CD4-positive, alpha-beta T cell treated with Interleukin-17A for 1 hour (primary cell): ENCODE measurements around the gene SLC16A12.

Source experiments
- DNase-seq: peaks from one replicate; pipeline ENCODE4 v3.0.0-alpha.2; 2020

Gene SLC16A12

GRCh38 chr10:89388806-89389205, 146.6 kb downstream of the SLC16A12 start:
- DNase-seq: no peak

- no peak for DNase-seq
These were observed 150.7 kb downstream of the SLC16A12 start for GRCh38 chr10:89384474-89385340.

GRCh38 chr10:89382757-89383156, 152.6 kb downstream of the SLC16A12 start:
- DNase-seq: no peak
